Measurements from ENCODE around the gene CELSR1.
A peak's percentile ranks its signal among the peaks of the same experiment; 100 is the strongest.

CELSR1 gene

GRCh38 chr22:46533070-46533833 lies 4.2 kb downstream of the CELSR1 start:
- Histone ChIP-seq H2AK5ac (ENCODE audit: low read depth, low read length) (peak overlapping the region; percentile 69), H3K9ac (ENCODE audit: low read depth, low read length, poor library complexity) (no peak overlapping the region), H3K36me3 (replicated peaks in 1 of 2; ENCODE audit: control insufficient read depth in 2 of 2, insufficient read depth in 2 of 2, low read length in 2 of 2) (peaks cover 17 to 60% of the 10 kb centered on the region in 2 donors), H3K4ac (ENCODE audit: low read length) (no peak overlapping the region), H3K4me1 (ENCODE audit: control insufficient read depth in 2 of 2, insufficient read depth in 1 of 2, low read depth in 1 of 2, low read length in 2 of 2) (peaks cover 5 to 10% of the 10 kb centered on the region in 2 donors), H2AFZ (ENCODE audit: low read length) (no peak overlapping the region), H3K14ac (ENCODE audit: low read length) (peak overlapping the region; percentile 56), H3K18ac (ENCODE audit: low read length) (peak overlapping the region; percentile 57), H3K23ac (ENCODE audit: low read depth, low read length, poor library complexity) (no peak overlapping the region), H2BK5ac (ENCODE audit: low read length) (no peak overlapping the region), H3K4me2 (ENCODE audit: insufficient read depth, low read length, poor library complexity, severe bottlenecking) (no peak overlapping the region), H3K79me1 (ENCODE audit: low read depth, low read length) (peaks cover 5% of the 10 kb centered on the region), H3K9me3 (replicated peaks in 1 of 2; ENCODE audit: control insufficient read depth in 2 of 2, insufficient read depth in 1 of 2, low read depth in 1 of 2, low read length in 2 of 2) (peaks cover 28 to 50% of the 10 kb centered on the region in 2 donors), H2BK12ac (ENCODE audit: low read length) (no peak overlapping the region), H2BK120ac (ENCODE audit: low read depth, low read length) (peak overlapping the region; percentile 83), H3K4me3 (ENCODE audit: low read length in 2 of 2) (peak overlapping the region in 1 of 2 donors; percentile 18), H3K27me3 (ENCODE audit: control insufficient read depth in 3 of 3, insufficient read depth in 3 of 3, low read depth in 1 of 3, low read length in 3 of 3) (peaks cover 0 to 20% (median 10%) of the 10 kb centered on the region in 3 experiments), H4K8ac (ENCODE audit: low read depth, low read length) (no peak overlapping the region), H2BK15ac (ENCODE audit: low read length) (peak overlapping the region; percentile 37), H3K27ac (replicated peaks; ENCODE audit: low read length) (no peak overlapping the region), H4K91ac (ENCODE audit: low read depth, low read length, poor library complexity) (no peak overlapping the region)
- no CpG with 5 or more reads among the region's 41 CpGs for WGBS, 2 donors (ENCODE audit: extremely low coverage in 2 of 2, insufficient read length in 2 of 2, insufficient replicate concordance in 1 of 2)
- DNase-seq (ENCODE audit: low spot score), result no peak

- Histone ChIP-seq H3K27me3 (ENCODE audit: control insufficient read depth in 3 of 3, insufficient read depth in 3 of 3, low read depth in 1 of 3, low read length in 3 of 3) (peaks cover 0 to 16% (median 10%) of the 10 kb centered on the region in 3 experiments), H4K91ac (ENCODE audit: low read depth, low read length, poor library complexity) (no peak overlapping the region), H3K4me3 (ENCODE audit: low read length in 2 of 2) (peak overlapping the region in 1 of 2 donors; percentile 18), H3K14ac (ENCODE audit: low read length) (no peak overlapping the region), H2BK120ac (ENCODE audit: low read depth, low read length) (no peak overlapping the region), H4K8ac (ENCODE audit: low read depth, low read length) (no peak overlapping the region), H3K4me2 (ENCODE audit: insufficient read depth, low read length, poor library complexity, severe bottlenecking) (no peak overlapping the region), H2BK5ac (ENCODE audit: low read length) (no peak overlapping the region), H2BK12ac (ENCODE audit: low read length) (no peak overlapping the region), H3K36me3 (replicated peaks in 1 of 2; ENCODE audit: control insufficient read depth in 2 of 2, insufficient read depth in 2 of 2, low read length in 2 of 2) (peaks cover 17 to 60% of the 10 kb centered on the region in 2 donors), H3K27ac (replicated peaks; ENCODE audit: low read length) (no peak overlapping the region), H3K4ac (ENCODE audit: low read length) (no peak overlapping the region), H3K9ac (ENCODE audit: low read depth, low read length, poor library complexity) (no peak overlapping the region), H2AK5ac (ENCODE audit: low read depth, low read length) (no peak overlapping the region), H3K4me1 (ENCODE audit: control insufficient read depth in 2 of 2, insufficient read depth in 1 of 2, low read depth in 1 of 2, low read length in 2 of 2) (peaks cover 6 to 9% of the 10 kb centered on the region in 2 donors), H3K79me1 (ENCODE audit: low read depth, low read length) (peaks cover 5% of the 10 kb centered on the region), H3K18ac (ENCODE audit: low read length) (no peak overlapping the region), H3K23ac (ENCODE audit: low read depth, low read length, poor library complexity) (no peak overlapping the region), H3K9me3 (replicated peaks in 1 of 2; ENCODE audit: control insufficient read depth in 2 of 2, insufficient read depth in 1 of 2, low read depth in 1 of 2, low read length in 2 of 2) (peaks cover 28 to 50% of the 10 kb centered on the region in 2 donors), H2BK15ac (ENCODE audit: low read length) (no peak overlapping the region), H2AFZ (ENCODE audit: low read length) (no peak overlapping the region)
- DNase-seq (ENCODE audit: low spot score), result no peak
- WGBS, 2 donors (ENCODE audit: extremely low coverage in 2 of 2, insufficient read length in 2 of 2, insufficient replicate concordance in 1 of 2), result no CpG with 5 or more reads among the region's 3 CpGs
These were observed 5.0 kb downstream of the CELSR1 start for GRCh38 chr22:46532416-46532815.

GRCh38 chr22:46531581-46532175 lies 5.7 kb downstream of the CELSR1 start:
- H3K4me3 ChIP-seq (ENCODE audit: low read length in 2 of 2), result no peak overlapping the region
- no peak overlapping the region for H3K18ac ChIP-seq (ENCODE audit: low read length)
- peaks cover 4% of the 10 kb centered on the region for H3K79me1 ChIP-seq (ENCODE audit: low read depth, low read length)
- no peak overlapping the region for H3K14ac ChIP-seq (ENCODE audit: low read length)
- H2BK15ac ChIP-seq (ENCODE audit: low read length), result no peak overlapping the region
- H4K91ac ChIP-seq (ENCODE audit: low read depth, low read length, poor library complexity), result no peak overlapping the region
- no peak overlapping the region for H2AK5ac ChIP-seq (ENCODE audit: low read depth, low read length)
- H3K9ac ChIP-seq (ENCODE audit: low read depth, low read length, poor library complexity), result no peak overlapping the region
- no CpG with 5 or more reads among the region's 16 CpGs for WGBS, 2 donors (ENCODE audit: extremely low coverage in 2 of 2, insufficient read length in 2 of 2, insufficient replicate concordance in 1 of 2)
- peaks cover 17 to 63% of the 10 kb centered on the region in 2 donors for H3K36me3 ChIP-seq (replicated peaks in 1 of 2; ENCODE audit: control insufficient read depth in 2 of 2, insufficient read depth in 2 of 2, low read length in 2 of 2)
- H3K27ac ChIP-seq (replicated peaks; ENCODE audit: low read length), result no peak overlapping the region
- no peak for DNase-seq (ENCODE audit: low spot score)
- H2BK120ac ChIP-seq (ENCODE audit: low read depth, low read length), result no peak overlapping the region
- H3K9me3 ChIP-seq (replicated peaks in 1 of 2; ENCODE audit: control insufficient read depth in 2 of 2, insufficient read depth in 1 of 2, low read depth in 1 of 2, low read length in 2 of 2), result peaks cover 28 to 50% of the 10 kb centered on the region in 2 donors
- no peak overlapping the region for H3K4ac ChIP-seq (ENCODE audit: low read length)
- peaks cover 0 to 14% (median 10%) of the 10 kb centered on the region in 3 experiments for H3K27me3 ChIP-seq (ENCODE audit: control insufficient read depth in 3 of 3, insufficient read depth in 3 of 3, low read depth in 1 of 3, low read length in 3 of 3)
- H3K4me1 ChIP-seq (ENCODE audit: control insufficient read depth in 2 of 2, insufficient read depth in 1 of 2, low read depth in 1 of 2, low read length in 2 of 2), result peaks cover 6 to 9% of the 10 kb centered on the region in 2 donors
- no peak overlapping the region for H2BK12ac ChIP-seq (ENCODE audit: low read length)
- no peak overlapping the region for H3K4me2 ChIP-seq (ENCODE audit: insufficient read depth, low read length, poor library complexity, severe bottlenecking)
- no peak overlapping the region for H2AFZ ChIP-seq (ENCODE audit: low read length)
- H3K23ac ChIP-seq (ENCODE audit: low read depth, low read length, poor library complexity), result no peak overlapping the region
- H4K8ac ChIP-seq (ENCODE audit: low read depth, low read length), result no peak overlapping the region
- no peak overlapping the region for H2BK5ac ChIP-seq (ENCODE audit: low read length)

DNA sequence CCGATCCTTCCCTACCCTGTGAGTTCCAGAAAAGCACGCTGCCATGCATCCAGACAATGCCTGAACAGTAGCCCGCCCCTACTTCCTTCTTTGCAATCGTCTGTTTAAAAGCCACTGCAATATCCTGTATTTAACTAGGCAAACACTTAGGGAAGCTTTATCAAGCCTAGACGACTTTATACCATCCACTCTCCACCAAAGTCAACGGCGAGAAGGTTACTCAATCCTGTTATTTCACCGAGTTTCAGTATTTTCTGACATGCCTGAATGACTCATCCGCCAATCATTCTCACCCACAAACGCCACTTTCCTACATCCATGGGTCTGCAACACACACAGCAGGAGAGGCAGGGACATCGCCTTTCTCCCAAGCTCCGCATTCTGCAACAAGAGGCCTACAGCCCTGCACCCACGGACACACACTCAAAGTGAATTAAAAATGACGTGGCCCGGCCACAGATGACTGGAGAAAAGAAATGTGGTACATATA lies 9.3 kb downstream of the CELSR1 start:
- DNase-seq (ENCODE audit: low spot score), result no peak
- Histone ChIP-seq H2BK12ac (ENCODE audit: low read length) (no peak overlapping the region), H2BK15ac (ENCODE audit: low read length) (no peak overlapping the region), H3K18ac (ENCODE audit: low read length) (no peak overlapping the region), H3K4me1 (ENCODE audit: control insufficient read depth in 2 of 2, insufficient read depth in 1 of 2, low read depth in 1 of 2, low read length in 2 of 2) (peaks cover 8 to 20% of the 10 kb centered on the region in 2 donors), H3K14ac (ENCODE audit: low read length) (no peak overlapping the region), H4K91ac (ENCODE audit: low read depth, low read length, poor library complexity) (no peak overlapping the region), H2BK120ac (ENCODE audit: low read depth, low read length) (no peak overlapping the region), H3K79me1 (ENCODE audit: low read depth, low read length) (peaks cover 6% of the 10 kb centered on the region), H3K4me3 (ENCODE audit: low read length in 2 of 2) (no peak overlapping the region), H3K36me3 (replicated peaks in 1 of 2; ENCODE audit: control insufficient read depth in 2 of 2, insufficient read depth in 2 of 2, low read length in 2 of 2) (peaks cover 0 to 32% of the 10 kb centered on the region in 2 donors), H3K4me2 (ENCODE audit: insufficient read depth, low read length, poor library complexity, severe bottlenecking) (no peak overlapping the region), H3K9ac (ENCODE audit: low read depth, low read length, poor library complexity) (no peak overlapping the region), H3K27ac (replicated peaks; ENCODE audit: low read length) (no peak overlapping the region), H2AK5ac (ENCODE audit: low read depth, low read length) (no peak overlapping the region), H3K23ac (ENCODE audit: low read depth, low read length, poor library complexity) (no peak overlapping the region), H3K27me3 (ENCODE audit: control insufficient read depth in 3 of 3, insufficient read depth in 3 of 3, low read depth in 1 of 3, low read length in 3 of 3) (no peaks in the 10 kb centered on the region), H3K4ac (ENCODE audit: low read length) (no peak overlapping the region), H3K9me3 (replicated peaks in 1 of 2; ENCODE audit: control insufficient read depth in 2 of 2, insufficient read depth in 1 of 2, low read depth in 1 of 2, low read length in 2 of 2) (peaks cover 0 to 19% of the 10 kb centered on the region in 2 donors), H4K8ac (ENCODE audit: low read depth, low read length) (no peak overlapping the region), H2BK5ac (ENCODE audit: low read length) (no peak overlapping the region), H2AFZ (ENCODE audit: low read length) (peak overlapping the region; percentile 54)
- no CpG with 5 or more reads among the region's 15 CpGs for WGBS, 2 donors (ENCODE audit: extremely low coverage in 2 of 2, insufficient read length in 2 of 2, insufficient replicate concordance in 1 of 2)

All from neuronal stem cell (in vitro differentiated cells).